ENCODE measurements around the gene GPR146.

DNA sequence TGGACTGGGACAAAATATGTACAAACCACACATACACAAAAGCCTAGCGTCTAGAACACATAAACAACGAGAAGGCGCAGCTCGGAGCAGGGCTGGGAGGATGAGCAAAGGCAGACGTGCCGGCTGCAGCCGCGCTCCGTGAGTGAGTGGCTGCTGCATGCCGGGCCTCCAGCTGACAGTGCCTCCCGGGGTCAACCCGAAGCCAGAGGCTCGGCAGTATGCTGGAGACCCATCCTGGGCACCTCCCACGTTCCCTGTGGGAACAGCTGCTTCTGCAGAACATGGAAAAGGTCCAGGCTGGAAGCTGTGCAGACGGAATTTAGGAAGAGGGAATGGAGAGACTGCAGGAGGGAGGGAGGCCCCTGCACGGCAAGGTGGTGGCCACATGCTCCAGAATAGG lies 3.6 kb upstream of the GPR146 start:
- TF ChIP-seq EP300 (IDR thresholded peaks at IDR 0.05), result no peak
- TF ChIP-seq, protein P1, sequence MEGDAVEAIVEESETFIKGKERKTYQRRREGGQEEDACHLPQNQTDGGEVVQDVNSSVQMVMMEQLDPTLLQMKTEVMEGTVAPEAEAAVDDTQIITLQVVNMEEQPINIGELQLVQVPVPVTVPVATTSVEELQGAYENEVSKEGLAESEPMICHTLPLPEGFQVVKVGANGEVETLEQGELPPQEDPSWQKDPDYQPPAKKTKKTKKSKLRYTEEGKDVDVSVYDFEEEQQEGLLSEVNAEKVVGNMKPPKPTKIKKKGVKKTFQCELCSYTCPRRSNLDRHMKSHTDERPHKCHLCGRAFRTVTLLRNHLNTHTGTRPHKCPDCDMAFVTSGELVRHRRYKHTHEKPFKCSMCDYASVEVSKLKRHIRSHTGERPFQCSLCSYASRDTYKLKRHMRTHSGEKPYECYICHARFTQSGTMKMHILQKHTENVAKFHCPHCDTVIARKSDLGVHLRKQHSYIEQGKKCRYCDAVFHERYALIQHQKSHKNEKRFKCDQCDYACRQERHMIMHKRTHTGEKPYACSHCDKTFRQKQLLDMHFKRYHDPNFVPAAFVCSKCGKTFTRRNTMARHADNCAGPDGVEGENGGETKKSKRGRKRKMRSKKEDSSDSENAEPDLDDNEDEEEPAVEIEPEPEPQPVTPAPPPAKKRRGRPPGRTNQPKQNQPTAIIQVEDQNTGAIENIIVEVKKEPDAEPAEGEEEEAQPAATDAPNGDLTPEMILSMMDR (IDR thresholded peaks at IDR 0.05), result no peak
